ENCODE measurements around the gene IQSEC3.

Gene IQSEC3

DNA sequence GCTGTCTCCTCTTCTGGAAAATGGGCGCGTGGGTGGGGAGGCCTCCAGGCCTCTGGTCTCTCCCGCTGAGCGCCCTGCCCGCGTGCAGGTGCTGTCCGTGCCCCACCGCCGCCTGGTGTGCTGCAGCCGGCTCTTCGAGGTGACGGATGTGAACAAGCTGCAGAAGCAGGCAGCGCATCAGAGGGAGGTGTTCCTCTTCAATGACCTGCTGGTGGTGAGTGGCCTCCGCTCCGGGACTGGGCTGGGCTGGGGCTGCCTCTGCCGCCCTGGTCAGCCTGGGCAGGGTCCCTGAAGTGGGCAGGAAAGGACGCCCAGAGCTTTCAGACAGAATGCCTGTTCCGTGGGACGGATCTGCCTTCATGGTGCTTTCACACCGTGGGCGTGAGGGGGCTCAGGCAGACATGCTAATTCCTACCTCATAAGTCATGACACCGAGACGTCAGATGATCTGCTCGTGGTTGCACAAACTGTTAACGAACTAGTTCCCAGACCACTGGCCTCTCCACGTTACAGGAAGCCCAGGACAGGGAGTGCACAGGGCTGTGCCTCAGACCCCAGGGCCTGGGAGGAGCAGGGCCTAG is 96.9 kb downstream of the IQSEC3 start:
- no peak for DNase-seq

DNA sequence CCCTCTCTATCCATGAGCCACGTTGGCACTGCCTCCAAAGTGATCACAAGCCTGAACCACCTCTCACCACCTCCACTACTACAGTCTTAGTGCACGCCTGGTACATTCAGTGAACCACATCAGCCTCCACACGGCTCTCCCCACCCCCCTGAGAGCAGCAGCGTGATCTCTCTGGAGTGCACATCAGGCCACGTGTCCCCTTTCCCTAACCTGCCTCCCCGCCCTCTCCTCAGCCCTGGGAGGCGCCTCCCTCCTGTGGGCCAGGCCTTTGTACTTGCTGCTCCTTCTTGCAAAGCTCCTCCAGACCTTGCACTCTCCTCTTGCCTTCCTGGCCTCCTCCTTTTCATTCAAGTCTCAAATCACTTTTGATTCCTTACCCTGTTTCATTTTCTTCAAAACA is 97.6 kb downstream of the IQSEC3 start:
- intact Hi-C loops (cut with DNase I; ENCODE audit: low total_unique reads): no loop called here
- no peaks in the 10 kb centered on the region for H3K4me1 ChIP-seq
- H3K36me3 ChIP-seq: no peaks in the 10 kb centered on the region
- peaks cover 0 to 36% of the 10 kb centered on the region in 2 donors for H3K27me3 ChIP-seq
- no peak for DNase-seq
- H3K27ac ChIP-seq: no peak overlapping the region
- no peaks in the 10 kb centered on the region for H3K9me3 ChIP-seq
- H3K4me3 ChIP-seq: no peak overlapping the region
- TF ChIP-seq CTCF (IDR thresholded peaks at IDR 0.05): no peak

More for the DNA sequence above, 96.9 kb downstream of the IQSEC3 start:
- Histone ChIP-seq H3K27me3 (peaks cover 0 to 33% of the 10 kb centered on the region in 2 donors), H3K4me3 (no peak overlapping the region), H3K9me3 (no peaks in the 10 kb centered on the region), H3K27ac (no peak overlapping the region), H3K4me1 (no peaks in the 10 kb centered on the region), H3K36me3 (no peaks in the 10 kb centered on the region)
- no peak for TF ChIP-seq CTCF (IDR thresholded peaks at IDR 0.05)
- intact Hi-C loops (cut with DNase I; ENCODE audit: low total_unique reads): no loop called here

GRCh38 chr12:165862-166368 is 99.3 kb downstream of the IQSEC3 start:
- no peak overlapping the region for H3K27ac ChIP-seq

GRCh38 chr12:166425-167075 is 100.0 kb downstream of the IQSEC3 start:
- TF ChIP-seq CTCF (IDR thresholded peaks at IDR 0.05): no peak
- intact Hi-C loops (cut with DNase I; ENCODE audit: low total_unique reads): no loop called here
- no peaks in the 10 kb centered on the region for H3K36me3 ChIP-seq
- H3K27me3 ChIP-seq: peaks cover 0 to 55% of the 10 kb centered on the region in 2 donors
- H3K4me1 ChIP-seq: no peaks in the 10 kb centered on the region
- H3K27ac ChIP-seq: no peak overlapping the region
- no peak overlapping the region for H3K4me3 ChIP-seq
- no peaks in the 10 kb centered on the region for H3K9me3 ChIP-seq
- no peak for DNase-seq

More at GRCh38 chr12:165862-166368, 99.3 kb downstream of the IQSEC3 start:
- Histone ChIP-seq H3K4me3 (no peak overlapping the region), H3K9me3 (no peaks in the 10 kb centered on the region), H3K36me3 (no peaks in the 10 kb centered on the region), H3K4me1 (no peaks in the 10 kb centered on the region), H3K27me3 (peaks cover 0 to 48% of the 10 kb centered on the region in 2 donors)
- TF ChIP-seq CTCF (IDR thresholded peaks at IDR 0.05): no peak
- intact Hi-C loops (cut with DNase I; ENCODE audit: low total_unique reads): no loop called here
- DNase-seq: no peak

- Histone ChIP-seq H3K27me3 (peaks cover 0 to 63% of the 10 kb centered on the region in 2 donors), H3K36me3 (no peaks in the 10 kb centered on the region), H3K4me3 (no peak overlapping the region), H3K27ac (no peak overlapping the region), H3K9me3 (no peaks in the 10 kb centered on the region), H3K4me1 (no peaks in the 10 kb centered on the region)
- intact Hi-C loops (cut with DNase I; ENCODE audit: low total_unique reads): no loop called here
- no peak for TF ChIP-seq CTCF (IDR thresholded peaks at IDR 0.05)
- no peak for DNase-seq
Observed at GRCh38 chr12:167959-168600, 101.5 kb downstream of the IQSEC3 start.

Data from tibial artery (tissue), 4 donors.